Stimulated activated CD4-positive, alpha-beta T cell treated with anti-CD3 and anti-CD28 coated beads, Interleukin-15, amount 100 ng/mL, for 48 hours (primary cell): ENCODE results near the gene B4GALNT3.

Experiments
- DNase-seq, 2 donors: peaks; one replicate each; pipeline ENCODE4 v3.0.0-alpha.2; 2020; ENCODE audit warnings: low read depth in 2 of 2

B4GALNT3 gene

GRCh38 chr12:538731-539539 lies 79.2 kb downstream of the B4GALNT3 start:
- DNase-seq: no peak

GRCh38 chr12:539540-540310 lies 80.0 kb downstream of the B4GALNT3 start:
- DNase-seq: no peak

DNA sequence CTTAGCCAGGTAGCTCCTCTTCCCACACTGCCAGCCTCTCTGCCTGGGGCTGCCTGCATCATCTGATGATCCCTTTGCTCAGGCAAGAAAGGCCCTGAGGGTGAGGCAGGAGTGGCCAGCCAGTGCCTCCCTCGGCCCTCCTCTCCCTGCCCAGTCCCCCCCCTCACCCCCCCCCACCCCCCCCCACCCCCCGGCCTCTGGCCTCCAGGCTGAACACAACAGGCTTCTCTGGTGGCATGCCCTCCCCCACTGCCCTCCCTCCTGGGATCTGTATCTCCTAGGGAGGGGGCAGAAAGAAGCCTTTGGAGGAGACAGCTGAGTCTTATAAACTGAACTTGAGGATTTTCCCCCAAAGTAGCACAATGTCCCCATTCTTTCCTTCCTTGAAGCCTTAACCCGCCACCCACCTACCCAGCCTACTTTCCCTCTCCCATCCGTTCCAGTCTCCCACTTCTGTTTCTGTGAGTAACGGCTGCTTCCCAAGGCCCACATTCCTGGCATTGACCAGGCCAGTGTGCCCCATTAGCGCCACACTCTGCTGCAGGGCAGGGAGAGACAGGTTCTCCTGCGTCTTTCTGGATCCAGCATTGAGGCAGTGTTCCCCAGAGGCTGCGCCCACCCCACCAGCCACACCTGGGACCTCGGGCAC lies 82.1 kb downstream of the B4GALNT3 start:
- no peak for DNase-seq

GRCh38 chr12:542395-543113 lies 82.8 kb downstream of the B4GALNT3 start:
- no peak for DNase-seq

DNA sequence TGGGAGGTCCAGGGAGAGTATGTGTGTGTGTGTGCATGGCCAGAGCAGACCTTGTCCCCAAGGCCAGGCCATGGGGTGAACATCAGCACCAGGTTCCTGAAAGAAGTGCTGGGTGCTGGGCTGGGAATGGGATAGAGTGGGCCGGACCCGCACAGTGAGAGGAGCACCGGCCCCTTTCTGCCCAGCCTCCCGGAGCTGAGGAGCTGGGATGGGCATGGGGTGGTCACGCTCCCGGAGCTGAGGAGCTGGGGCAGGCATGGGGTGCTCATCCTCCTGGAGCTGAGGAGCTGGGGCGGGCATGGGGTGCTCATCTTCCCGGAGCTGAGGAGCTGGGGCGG lies 83.3 kb downstream of the B4GALNT3 start:
- DNase-seq: no peak

DNA sequence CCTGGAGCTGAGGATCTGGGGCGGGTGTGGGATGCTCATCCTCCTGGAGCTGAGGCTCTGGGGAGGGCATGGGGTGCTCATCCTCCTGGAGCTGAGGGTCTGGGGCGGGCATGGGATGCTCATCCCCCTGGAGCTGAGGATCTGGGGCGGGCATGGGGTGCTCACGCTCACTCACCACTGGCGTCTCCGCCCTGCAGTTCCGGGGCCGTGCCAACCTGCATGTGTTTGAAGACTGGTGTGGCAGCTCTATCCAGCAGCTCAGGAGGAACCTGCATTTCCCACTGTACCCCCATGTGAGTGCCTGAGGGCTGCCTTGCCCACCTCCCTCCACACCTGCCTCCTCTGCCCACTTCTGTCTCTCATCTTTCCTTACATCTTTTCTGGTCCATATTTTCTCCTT lies 84.4 kb downstream of the B4GALNT3 start:
- DNase-seq: no peak

DNA sequence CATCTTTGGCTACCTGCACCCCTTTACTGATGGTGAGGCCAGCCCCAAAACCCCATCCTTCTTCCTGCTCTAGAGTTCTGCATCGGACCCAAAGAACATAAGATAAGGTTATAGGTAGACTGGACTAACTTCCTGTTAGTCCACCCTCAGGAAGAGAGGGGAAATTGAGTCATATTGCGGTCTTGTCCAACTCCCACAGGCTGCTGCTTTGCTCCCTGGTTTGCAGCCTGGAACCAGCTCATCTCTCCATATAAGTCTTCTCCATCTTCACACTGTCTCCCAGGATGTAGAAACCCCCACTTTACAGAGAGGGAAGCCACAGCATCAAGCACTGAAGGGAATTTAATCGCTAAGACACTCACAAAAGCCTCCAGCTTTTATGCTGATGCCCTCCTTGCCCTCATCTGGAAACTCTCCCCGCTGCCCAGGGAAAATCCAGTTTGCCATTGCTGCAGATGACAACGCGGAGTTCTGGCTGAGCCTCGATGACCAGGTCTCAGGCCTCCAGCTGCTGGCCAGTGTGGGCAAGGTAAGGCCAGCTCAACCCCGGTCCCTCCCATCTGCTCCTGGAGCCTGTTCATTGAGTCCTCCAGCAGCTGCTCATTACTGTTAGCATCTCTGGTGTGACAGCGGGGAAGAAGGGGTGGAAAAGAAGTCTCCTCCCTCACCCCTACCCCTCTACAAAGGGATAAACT lies 85.3 kb downstream of the B4GALNT3 start:
- no peak for DNase-seq

- DNase-seq: no peak
Observed at GRCh38 chr12:545835-546234, 86.1 kb downstream of the B4GALNT3 start.

DNA sequence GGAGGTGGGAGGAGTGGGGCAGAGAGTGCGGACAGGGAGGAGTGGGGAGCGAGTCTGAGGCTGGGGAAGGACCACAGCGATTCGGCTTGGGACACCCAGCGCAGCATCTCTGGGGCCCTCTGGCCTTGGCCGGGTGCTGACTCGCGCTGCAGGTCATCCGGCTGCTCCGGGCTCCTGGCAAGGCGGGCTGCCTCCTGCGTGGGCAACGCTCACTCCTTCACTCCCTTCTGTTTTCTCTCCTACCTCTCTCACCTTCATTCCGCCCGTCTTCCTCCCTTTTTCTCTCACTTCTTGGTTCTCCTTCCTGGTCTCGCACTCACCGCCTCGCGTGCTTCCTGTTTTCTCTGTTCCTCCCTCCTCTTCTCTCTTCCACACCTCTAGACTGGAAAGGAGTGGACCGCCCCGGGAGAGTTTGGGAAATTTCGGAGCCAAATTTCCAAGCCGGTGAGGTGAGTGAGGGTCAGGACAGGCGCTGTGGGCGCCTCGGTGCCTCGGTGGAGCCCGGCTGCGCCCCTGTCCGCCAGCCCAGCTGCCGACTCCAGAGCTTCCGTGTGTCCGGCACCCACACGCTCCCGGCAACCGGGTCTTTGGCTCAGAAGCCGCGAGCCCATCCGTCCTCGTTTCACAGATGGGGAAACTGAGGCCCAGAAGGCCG lies 86.7 kb downstream of the B4GALNT3 start:
- DNase-seq: no peak

GRCh38 chr12:546920-547845 lies 87.4 kb downstream of the B4GALNT3 start:
- DNase-seq: peak; percentile 33 to 57

- no peak for DNase-seq
Observed at GRCh38 chr12:547883-548470, 88.2 kb downstream of the B4GALNT3 start.

DNA sequence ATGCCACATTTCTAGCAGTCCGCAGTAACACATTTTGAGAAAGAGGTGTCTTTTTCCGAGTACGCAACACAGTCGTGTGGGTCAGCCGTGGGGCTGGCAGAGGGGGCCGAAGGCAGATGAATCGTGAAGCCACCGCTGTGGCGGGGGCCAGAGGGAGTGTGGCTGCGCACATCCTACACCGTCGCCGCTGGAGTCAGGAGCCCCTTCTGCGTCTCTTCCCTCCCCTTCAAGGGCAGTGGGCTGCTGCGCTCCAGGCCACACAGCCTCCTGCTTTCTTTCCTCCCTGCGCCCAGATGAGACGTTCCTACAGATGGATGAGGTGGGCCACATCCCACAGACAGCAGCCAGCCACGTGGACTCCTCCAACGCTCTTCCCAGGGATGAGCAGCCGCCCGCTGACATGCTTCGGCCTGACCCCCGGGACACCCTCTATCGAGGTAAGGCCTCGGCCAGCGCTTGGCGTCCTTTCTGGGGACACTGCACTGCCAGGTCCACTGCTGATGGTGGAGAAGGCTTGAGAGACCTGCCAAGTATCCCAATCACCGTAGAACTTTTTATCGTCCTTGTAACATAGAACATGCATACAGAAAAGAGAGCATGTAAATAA lies 89.8 kb downstream of the B4GALNT3 start:
- DNase-seq: no peak

DNA sequence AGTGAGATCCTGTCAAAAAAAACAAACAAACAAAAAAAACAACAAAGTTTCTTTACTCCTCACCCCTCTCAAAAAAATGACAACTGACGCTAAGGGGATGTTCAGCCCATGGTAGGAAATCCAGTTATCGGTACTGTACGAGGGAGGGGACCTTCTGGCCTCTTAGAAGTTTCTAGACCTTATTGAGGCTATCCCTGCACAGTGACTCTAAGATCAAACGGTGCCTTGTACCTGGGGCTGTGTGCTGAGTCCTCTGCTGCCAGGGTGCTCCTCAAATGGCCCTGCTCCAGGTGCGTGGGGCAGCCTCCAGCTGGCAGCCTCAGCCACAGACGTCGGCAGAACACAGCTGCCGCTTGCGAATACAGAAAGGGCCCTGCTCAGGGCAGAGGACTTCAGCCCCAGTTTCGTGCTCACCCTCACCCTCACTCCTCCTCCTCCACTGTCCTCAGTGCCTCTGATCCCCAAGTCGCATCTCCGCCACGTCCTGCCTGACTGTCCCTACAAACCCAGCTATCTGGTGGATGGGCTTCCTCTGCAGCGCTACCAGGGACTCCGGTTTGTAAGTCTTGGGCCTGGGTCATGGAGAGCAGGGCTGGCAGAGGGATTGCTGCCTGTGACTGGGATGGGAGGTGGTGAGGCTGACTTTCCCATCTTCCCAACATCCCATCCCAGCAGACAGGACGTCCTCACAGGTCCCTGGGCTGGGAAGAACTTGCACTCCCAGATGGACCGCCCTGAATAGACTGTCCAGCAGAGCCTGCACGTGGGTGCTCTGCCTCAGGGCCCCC lies 90.9 kb downstream of the B4GALNT3 start:
- DNase-seq: no peak

DNA sequence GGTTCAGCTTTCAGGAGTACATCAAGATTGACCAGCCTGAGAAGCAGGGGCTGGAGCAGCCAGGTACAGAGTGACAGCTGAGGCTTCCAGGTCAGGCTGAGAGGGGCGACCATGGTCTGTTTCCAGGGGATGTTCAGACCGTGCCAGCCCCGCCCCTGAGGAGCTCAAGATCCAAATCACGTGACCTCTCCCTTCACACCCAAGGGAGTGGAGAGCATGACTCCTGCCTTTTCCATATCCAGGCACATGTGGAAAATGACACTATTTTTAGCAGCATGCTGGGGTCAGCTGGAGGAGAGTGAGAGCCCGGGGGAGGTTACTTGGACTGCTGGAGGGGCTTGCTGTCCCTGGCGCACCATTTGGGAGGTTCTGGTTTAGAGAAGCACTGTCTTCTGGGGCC lies 92.7 kb downstream of the B4GALNT3 start:
- no peak for DNase-seq

GRCh38 chr12:553216-554000 lies 93.7 kb downstream of the B4GALNT3 start:
- DNase-seq: no peak

GRCh38 chr12:554001-554285 lies 94.2 kb downstream of the B4GALNT3 start:
- no peak for DNase-seq

DNA sequence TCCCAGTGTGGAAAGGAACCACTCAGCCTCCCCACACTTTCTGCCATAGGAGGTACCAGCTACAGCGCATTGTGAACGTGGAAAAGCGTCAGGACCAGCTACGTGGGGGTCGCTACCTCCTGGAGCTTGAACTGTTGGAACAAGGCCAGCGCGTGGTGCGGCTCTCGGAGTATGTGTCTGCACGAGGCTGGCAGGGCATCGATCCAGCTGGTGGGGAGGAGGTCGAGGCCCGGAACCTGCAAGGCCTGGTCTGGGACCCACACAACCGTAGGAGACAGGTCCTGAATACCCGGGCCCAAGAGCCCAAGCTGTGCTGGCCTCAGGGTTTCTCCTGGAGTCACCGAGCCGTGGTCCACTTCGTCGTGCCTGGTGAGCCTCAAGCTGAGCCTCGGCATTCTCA lies 96.8 kb downstream of the B4GALNT3 start:
- no peak for DNase-seq

DNA sequence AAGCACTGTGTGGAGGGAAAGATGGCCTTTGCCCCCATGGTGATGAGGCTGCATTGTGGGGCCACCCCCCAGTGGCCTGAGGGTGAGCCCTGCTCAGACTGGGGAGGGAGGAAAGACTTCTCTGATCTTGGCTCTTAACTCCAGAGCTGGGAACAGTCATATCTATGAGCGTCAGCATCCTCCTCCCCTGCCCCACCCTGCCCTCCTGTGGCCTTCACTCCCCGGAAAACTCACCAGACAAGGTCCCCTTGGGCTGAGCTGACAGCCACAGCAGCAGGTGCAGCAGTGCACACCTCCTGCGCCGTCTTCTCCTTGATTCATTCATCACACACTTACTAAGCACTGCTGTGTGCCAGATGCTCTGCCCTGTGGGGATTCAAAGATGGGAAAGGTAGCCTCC lies 98.8 kb downstream of the B4GALNT3 start:
- DNase-seq: no peak
